Measurements from ENCODE around the gene TSPAN9. TPM values are rescaled to one million over a fixed set of nuclear protein-coding genes. Genes with fewer than 3 reads are reported as not detected.

TSPAN9 gene
- total and polyA plus RNA-seq, 2 experiments from 2014 or later, result 6.0 to 31.5 TPM

- no peaks in the 10 kb centered on the region for H3K9me3 Mint-ChIP-seq
- ATAC-seq (no peak), DNase-seq (ENCODE audit: low spot score) (no peak)
- no peaks in the 10 kb centered on the region for H3K4me1 ChIP-seq (ENCODE audit: insufficient read depth)
- 0 out of 2 replicates have a peak overlapping the region, but pooled peaks have one; percentile 48 for H3K27ac Mint-ChIP-seq
- TF ChIP-seq POLR2AphosphoS5 (IDR thresholded peaks at IDR 0.05; ENCODE audit: low read depth) (no peak), CTCF (conservative IDR thresholded peaks at IDR 0.05; ENCODE audit: low read depth in 2 of 2) (no peak), REST (IDR thresholded peaks at IDR 0.05; ENCODE audit: unreplicated experiment) (no peak), NANOG (IDR thresholded peaks at IDR 0.05; ENCODE audit: borderline replicate concordance) (no peak), STAT1 (IDR thresholded peaks at IDR 0.05; ENCODE audit: unreplicated experiment) (no peak), EZH2 (IDR thresholded peaks at IDR 0.05; ENCODE audit: low read depth, unreplicated experiment) (no peak), EZH2phosphoT487 (IDR thresholded peaks at IDR 0.05; ENCODE audit: unreplicated experiment) (no peak), CREB1 (CRISPR knock-in tag; IDR thresholded peaks at IDR 0.05; ENCODE audit: low read depth) (no peak), ZNF114 (CRISPR knock-in tag; IDR thresholded peaks at IDR 0.05) (no peak), ZNF462 (CRISPR knock-in tag; IDR thresholded peaks at IDR 0.05) (no peak), ZNF331 (CRISPR knock-in tag; IDR thresholded peaks at IDR 0.05; ENCODE audit: low read depth) (no peak), ETS1 (IDR thresholded peaks at IDR 0.05) (no peak), JUNB (IDR thresholded peaks at IDR 0.05; ENCODE audit: unreplicated experiment) (no peak)
- no peaks in the 10 kb centered on the region for H3K27me3 ChIP-seq (ENCODE audit: insufficient read depth)
- H3K4me3 Mint-ChIP-seq, result no peak overlapping the region
- H3K36me3 ChIP-seq (ENCODE audit: insufficient read depth), result no peaks in the 10 kb centered on the region
- no peak overlapping the region for H2AFZ ChIP-seq
- no peaks in the 10 kb centered on the region for H4K20me1 ChIP-seq (replicated peaks; ENCODE audit: insufficient read depth)
- no peaks in the 10 kb centered on the region for H3K36me3 Mint-ChIP-seq (ENCODE audit: low read depth)
- peaks cover 5% of the 10 kb centered on the region for H3K4me1 Mint-ChIP-seq
- no peak overlapping the region for H3K27ac ChIP-seq (ENCODE audit: low read depth)
- peaks cover 24% of the 10 kb centered on the region for H3K27me3 Mint-ChIP-seq (ENCODE audit: insufficient read depth, low read depth, poor library complexity)
- H3F3A ChIP-seq (replicated peaks; ENCODE audit: low read depth), result no peaks in the 10 kb centered on the region
- no peak overlapping the region for H3K4me3 ChIP-seq
- H3K9me2 ChIP-seq (ENCODE audit: insufficient read depth), result no peaks in the 10 kb centered on the region
- no peaks in the 10 kb centered on the region for H3K79me2 ChIP-seq (replicated peaks; ENCODE audit: insufficient read depth)
- H3K4me2 ChIP-seq, result no peak overlapping the region
These were observed 233.3 kb downstream of the TSPAN9 start for GRCh38 chr12:3310271-3311026.
